CD4-positive, alpha-beta T cell treated with Interferon alpha-2 for 1 hour (primary cell): Measurements from ENCODE around the gene RPL9.
"Not testable (repeated sequence)": the region's sequence is repeated elsewhere in the genome, so short reads cannot be mapped to it uniquely, and the experiment has no call there.

ENCODE experiments used
- DNase-seq, 2 donors: peaks; one replicate each; pipeline ENCODE4 v3.0.0-alpha.2; 2020 to 2022

RPL9 gene

GRCh38 chr4:39422247-39422646, 36.5 kb downstream of the RPL9 start:
- DNase-seq: no peak

GRCh38 chr4:39415678-39416283, 42.9 kb downstream of the RPL9 start:
- DNase-seq: no peak

GRCh38 chr4:39411561-39411960, 47.2 kb downstream of the RPL9 start:
- DNase-seq: not testable (repeated sequence)

- peak in 1 of 2 donors; percentile 11 for DNase-seq
Measured at GRCh38 chr4:39410415-39410814, 48.3 kb downstream of the RPL9 start.

GRCh38 chr4:39407584-39407885, 51.2 kb downstream of the RPL9 start:
- DNase-seq: no peak

- no peak for DNase-seq
Measured at GRCh38 chr4:39406763-39407583, 51.7 kb downstream of the RPL9 start, which contains the start of gene KLB. TSS of gene KLB (plus strand) at chr4:39406930. CDS start at chr4:39406950, 20 bp downstream.
